GM12864 (cell line): ENCODE results near the gene CDH4.

Experiments
- DNase-seq: peaks from one replicate; pipeline ENCODE4 v3.0.0-alpha.2; 2011; ENCODE audit warnings: low read depth
- H3K4me3 ChIP-seq: 2 replicates; pipeline ENCODE4 v1.5.1; 2011; ENCODE audit warnings: mild to moderate bottlenecking, low read depth, low read length, control low read depth
- CTCF ChIP-seq: IDR thresholded peaks from 2 replicates; pipeline ENCODE4 v1.5.1; 2011; ENCODE audit warnings: low read depth, mild to moderate bottlenecking, moderate library complexity, low read length, control low read depth, inconsistent platforms; ENCODE audit errors: missing control alignments

The CDH4 gene

DNA sequence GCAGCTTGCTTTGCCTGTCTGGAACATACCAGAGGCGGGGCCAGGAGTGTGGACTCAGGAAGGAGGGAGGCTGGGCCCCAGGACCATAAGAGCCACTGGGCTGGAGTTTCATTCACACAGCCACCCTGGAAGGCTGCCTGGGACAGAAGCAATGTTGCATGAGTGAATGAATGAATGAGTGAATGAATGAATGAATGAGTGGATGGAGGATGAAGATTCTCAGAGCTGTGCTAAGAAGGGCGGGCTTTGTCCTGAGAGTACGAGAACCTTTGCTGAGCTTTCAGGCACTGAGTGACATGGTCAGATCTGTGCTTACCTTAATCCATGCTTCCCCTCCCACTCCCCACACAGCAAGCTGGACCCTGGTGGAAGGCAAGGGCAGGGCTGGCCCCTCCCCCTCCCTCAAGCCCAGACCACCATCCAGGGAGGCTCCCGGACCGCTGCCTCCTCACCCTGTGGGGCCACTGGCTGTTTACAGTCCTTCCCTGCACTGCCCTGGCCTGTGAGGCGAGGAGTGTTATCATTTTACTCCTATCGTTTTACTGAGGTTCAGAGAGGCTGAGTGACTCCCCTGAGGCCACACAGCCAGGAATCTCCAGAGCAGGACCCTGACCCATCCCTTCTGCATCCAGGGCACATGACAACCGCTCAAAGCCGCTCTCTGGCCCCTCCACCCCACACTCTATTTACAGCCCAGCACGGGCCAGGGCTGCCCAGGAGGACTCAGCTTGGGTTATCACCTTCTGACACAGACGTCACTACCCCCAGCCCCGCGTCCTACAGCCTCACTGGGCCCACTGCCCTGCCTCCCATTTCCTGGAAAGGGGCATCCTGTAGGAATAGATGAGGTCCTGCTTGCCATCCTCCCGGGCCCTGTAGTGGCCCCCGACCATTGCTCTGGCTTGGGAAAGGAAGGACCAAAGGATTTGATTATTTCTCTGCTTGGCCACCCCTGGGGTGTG, 543.9 kb downstream of the CDH4 start:
- TF ChIP-seq CTCF = no peak
- H3K4me3 ChIP-seq = no peak overlapping the region
- DNase-seq = no peak

DNA sequence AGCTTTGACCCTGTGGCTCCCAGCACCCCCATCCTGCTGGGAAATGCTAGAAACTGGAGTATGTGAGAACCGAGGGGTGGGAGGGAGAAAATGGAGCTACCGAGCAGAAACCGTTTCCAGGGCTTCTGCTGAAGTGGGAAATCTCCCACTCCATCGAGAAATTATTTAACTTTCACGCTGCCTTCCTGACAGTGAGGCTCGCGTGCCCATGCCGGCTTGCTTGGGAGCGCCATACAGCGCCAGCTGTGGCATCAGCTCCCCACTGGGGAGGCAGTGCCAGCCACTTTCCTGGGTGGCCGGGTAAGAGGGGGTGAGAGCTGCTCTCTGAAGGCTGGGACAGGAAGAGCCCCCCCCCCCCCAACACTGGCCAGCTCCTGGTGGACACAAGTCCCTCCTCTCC, 544.7 kb downstream of the CDH4 start:
- DNase-seq = no peak
- TF ChIP-seq CTCF = no peak
- no peak overlapping the region for H3K4me3 ChIP-seq

DNA sequence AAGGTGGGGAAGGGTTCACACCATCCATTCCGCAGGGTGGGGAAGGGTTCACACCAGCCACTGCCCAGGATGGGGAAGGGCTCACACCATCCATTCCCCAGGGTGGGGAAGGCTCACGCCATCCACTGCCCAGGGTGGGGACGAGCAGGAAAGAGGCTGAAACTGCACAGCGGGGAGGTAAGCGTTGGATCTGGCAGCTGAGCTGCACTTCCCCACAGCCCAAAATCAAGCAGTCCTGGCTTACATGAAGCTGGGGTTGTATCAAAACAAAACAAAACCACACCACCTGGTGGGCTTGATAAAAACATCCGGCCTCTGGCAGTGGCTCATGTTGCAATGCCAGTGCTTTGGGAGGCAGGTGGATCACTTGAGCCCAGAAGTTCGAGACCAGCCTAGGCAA, 545.1 kb downstream of the CDH4 start:
- no peak for TF ChIP-seq CTCF
- DNase-seq = no peak
- H3K4me3 ChIP-seq = no peak overlapping the region

GRCh38 chr20:61797971-61798411, 545.9 kb downstream of the CDH4 start:
- no peak overlapping the region for H3K4me3 ChIP-seq
- no peak for DNase-seq
- no peak for TF ChIP-seq CTCF

GRCh38 chr20:61798632-61799031, 546.6 kb downstream of the CDH4 start:
- H3K4me3 ChIP-seq = no peak overlapping the region
- DNase-seq = no peak
- TF ChIP-seq CTCF = no peak

GRCh38 chr20:61799394-61799923, 547.4 kb downstream of the CDH4 start:
- no peak for TF ChIP-seq CTCF
- no peak for DNase-seq
- H3K4me3 ChIP-seq = no peak overlapping the region
